H1 (cell line): ENCODE measurements around the gene NPM1. TPM values are rescaled to one million over a fixed set of nuclear protein-coding genes. Genes with fewer than 3 reads are reported as not detected.

Source experiments
- NRF1 ChIP-seq: IDR thresholded peaks from 2 replicates; pipeline ENCODE4 v1.6.1; 2011; ENCODE audit warnings: mild to moderate bottlenecking, low read depth, low read length, improper control_type of control experiment
- SRF ChIP-seq: IDR thresholded peaks from 2 replicates; pipeline ENCODE4 v1.6.1; 2011; ENCODE audit warnings: mild to moderate bottlenecking, low read depth, low read length, moderate library complexity
- polyA plus RNA-seq, 7 experiments: library from polyadenylated mRNA; depleted of rRNA in 3 of 7; stranded (reverse) in 5 of 7; unstranded in 2 of 7; fragments of >200 nt in 5 of 7; fragments of 200-250 nt in 2 of 7; gene quantifications; 1 replicate in 5 of 7; 2 replicates in 1 of 7; 4 replicates in 1 of 7; pipeline versions ENCODE4 v1.2.1 to v1.2.3, GENCODE V29; 2011 to 2013; ENCODE audit warnings: missing spikeins in 2 of 7, mixed read lengths in 2 of 7
- total RNA-seq: library from RNA; stranded (reverse); fragmentation: NEBNext Ultra II Directional; extraction: Animal tissue kit (Norgen Biotek cat#: 25700); gene quantifications from 2 replicates; pipeline ENCODE4 v1.2.1, GENCODE V29; 2021
- TF ChIP-seq, protein P1 (sequence below): fragments of 300-600 bp; sonication (generic); IDR thresholded peaks from 2 replicates; pipeline ENCODE4 v1.7.1; 2012; ENCODE audit warnings: low read length, moderate library complexity, mild to moderate bottlenecking, inconsistent platforms; ENCODE audit not compliant: insufficient replicate concordance
- TF ChIP-seq, protein P2 (sequence below): IDR thresholded peaks from 2 replicates; pipeline ENCODE4 v1.6.1; 2012; ENCODE audit warnings: inconsistent platforms
- TF ChIP-seq, protein P3 (sequence below): IDR thresholded peaks from 2 replicates; pipeline ENCODE4 v1.6.1; 2012; ENCODE audit warnings: inconsistent platforms

The NPM1 gene
- total and polyA plus RNA-seq, 2 of the 8 experiments (the other 6 are each of a cell fraction or from before 2014, with no cell fraction given), result 2,182 to 4,042 TPM

DNA sequence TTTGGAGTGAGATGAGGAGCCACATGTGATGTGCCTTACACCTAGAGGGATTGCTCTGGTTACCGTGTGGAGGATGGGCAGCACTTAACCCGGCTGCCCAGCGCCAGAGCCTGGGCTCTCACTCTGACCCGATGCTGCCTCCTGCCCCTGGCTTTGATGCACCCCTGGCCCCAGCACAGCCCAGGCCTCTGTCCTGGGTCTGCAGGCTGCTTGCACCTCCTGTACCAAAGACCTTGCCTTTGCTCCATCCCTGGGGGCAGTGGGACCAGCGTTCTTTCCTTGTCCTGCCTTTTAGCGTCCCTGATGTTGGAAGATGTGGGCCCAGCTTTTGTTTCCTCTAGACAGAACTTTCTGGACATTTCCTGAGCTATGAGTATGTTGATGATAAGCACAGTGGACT is 72.2 kb downstream of the NPM1 start (continued):
- TF ChIP-seq, protein P1, sequence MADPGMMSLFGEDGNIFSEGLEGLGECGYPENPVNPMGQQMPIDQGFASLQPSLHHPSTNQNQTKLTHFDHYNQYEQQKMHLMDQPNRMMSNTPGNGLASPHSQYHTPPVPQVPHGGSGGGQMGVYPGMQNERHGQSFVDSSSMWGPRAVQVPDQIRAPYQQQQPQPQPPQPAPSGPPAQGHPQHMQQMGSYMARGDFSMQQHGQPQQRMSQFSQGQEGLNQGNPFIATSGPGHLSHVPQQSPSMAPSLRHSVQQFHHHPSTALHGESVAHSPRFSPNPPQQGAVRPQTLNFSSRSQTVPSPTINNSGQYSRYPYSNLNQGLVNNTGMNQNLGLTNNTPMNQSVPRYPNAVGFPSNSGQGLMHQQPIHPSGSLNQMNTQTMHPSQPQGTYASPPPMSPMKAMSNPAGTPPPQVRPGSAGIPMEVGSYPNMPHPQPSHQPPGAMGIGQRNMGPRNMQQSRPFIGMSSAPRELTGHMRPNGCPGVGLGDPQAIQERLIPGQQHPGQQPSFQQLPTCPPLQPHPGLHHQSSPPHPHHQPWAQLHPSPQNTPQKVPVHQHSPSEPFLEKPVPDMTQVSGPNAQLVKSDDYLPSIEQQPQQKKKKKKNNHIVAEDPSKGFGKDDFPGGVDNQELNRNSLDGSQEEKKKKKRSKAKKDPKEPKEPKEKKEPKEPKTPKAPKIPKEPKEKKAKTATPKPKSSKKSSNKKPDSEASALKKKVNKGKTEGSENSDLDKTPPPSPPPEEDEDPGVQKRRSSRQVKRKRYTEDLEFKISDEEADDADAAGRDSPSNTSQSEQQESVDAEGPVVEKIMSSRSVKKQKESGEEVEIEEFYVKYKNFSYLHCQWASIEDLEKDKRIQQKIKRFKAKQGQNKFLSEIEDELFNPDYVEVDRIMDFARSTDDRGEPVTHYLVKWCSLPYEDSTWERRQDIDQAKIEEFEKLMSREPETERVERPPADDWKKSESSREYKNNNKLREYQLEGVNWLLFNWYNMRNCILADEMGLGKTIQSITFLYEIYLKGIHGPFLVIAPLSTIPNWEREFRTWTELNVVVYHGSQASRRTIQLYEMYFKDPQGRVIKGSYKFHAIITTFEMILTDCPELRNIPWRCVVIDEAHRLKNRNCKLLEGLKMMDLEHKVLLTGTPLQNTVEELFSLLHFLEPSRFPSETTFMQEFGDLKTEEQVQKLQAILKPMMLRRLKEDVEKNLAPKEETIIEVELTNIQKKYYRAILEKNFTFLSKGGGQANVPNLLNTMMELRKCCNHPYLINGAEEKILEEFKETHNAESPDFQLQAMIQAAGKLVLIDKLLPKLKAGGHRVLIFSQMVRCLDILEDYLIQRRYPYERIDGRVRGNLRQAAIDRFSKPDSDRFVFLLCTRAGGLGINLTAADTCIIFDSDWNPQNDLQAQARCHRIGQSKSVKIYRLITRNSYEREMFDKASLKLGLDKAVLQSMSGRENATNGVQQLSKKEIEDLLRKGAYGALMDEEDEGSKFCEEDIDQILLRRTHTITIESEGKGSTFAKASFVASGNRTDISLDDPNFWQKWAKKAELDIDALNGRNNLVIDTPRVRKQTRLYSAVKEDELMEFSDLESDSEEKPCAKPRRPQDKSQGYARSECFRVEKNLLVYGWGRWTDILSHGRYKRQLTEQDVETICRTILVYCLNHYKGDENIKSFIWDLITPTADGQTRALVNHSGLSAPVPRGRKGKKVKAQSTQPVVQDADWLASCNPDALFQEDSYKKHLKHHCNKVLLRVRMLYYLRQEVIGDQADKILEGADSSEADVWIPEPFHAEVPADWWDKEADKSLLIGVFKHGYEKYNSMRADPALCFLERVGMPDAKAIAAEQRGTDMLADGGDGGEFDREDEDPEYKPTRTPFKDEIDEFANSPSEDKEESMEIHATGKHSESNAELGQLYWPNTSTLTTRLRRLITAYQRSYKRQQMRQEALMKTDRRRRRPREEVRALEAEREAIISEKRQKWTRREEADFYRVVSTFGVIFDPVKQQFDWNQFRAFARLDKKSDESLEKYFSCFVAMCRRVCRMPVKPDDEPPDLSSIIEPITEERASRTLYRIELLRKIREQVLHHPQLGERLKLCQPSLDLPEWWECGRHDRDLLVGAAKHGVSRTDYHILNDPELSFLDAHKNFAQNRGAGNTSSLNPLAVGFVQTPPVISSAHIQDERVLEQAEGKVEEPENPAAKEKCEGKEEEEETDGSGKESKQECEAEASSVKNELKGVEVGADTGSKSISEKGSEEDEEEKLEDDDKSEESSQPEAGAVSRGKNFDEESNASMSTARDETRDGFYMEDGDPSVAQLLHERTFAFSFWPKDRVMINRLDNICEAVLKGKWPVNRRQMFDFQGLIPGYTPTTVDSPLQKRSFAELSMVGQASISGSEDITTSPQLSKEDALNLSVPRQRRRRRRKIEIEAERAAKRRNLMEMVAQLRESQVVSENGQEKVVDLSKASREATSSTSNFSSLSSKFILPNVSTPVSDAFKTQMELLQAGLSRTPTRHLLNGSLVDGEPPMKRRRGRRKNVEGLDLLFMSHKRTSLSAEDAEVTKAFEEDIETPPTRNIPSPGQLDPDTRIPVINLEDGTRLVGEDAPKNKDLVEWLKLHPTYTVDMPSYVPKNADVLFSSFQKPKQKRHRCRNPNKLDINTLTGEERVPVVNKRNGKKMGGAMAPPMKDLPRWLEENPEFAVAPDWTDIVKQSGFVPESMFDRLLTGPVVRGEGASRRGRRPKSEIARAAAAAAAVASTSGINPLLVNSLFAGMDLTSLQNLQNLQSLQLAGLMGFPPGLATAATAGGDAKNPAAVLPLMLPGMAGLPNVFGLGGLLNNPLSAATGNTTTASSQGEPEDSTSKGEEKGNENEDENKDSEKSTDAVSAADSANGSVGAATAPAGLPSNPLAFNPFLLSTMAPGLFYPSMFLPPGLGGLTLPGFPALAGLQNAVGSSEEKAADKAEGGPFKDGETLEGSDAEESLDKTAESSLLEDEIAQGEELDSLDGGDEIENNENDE, result no peak
- TF ChIP-seq NRF1 (no peak), SRF (no peak)
- TF ChIP-seq, protein P2, sequence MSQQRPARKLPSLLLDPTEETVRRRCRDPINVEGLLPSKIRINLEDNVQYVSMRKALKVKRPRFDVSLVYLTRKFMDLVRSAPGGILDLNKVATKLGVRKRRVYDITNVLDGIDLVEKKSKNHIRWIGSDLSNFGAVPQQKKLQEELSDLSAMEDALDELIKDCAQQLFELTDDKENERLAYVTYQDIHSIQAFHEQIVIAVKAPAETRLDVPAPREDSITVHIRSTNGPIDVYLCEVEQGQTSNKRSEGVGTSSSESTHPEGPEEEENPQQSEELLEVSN, result no peak
- TF ChIP-seq, protein P3, sequence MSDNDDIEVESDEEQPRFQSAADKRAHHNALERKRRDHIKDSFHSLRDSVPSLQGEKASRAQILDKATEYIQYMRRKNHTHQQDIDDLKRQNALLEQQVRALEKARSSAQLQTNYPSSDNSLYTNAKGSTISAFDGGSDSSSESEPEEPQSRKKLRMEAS, result no peak
